ENCODE results near the gene SLC6A20.

GRCh38 chr3:45781271-45781670 lies 15.1 kb downstream of the SLC6A20 start:
- no peak for TF ChIP-seq POLR2A (IDR thresholded peaks at IDR 0.05; ENCODE audit: low read length)
- no peak for TF ChIP-seq GATA1 (IDR thresholded peaks at IDR 0.05; ENCODE audit: low read depth, low read length)
